Hematopoietic multipotent progenitor cell treated with erythropoietin and hydrocortisone succinate and interleukin-3 and kit ligand, for 17 days (in vitro differentiated cells): Measurements from ENCODE around the gene RIN2.
"Not testable (repeated sequence)": the region's sequence is repeated elsewhere in the genome, so short reads cannot be mapped to it uniquely, and the experiment has no call there.

ENCODE experiments used
- DNase-seq: peaks from one replicate; pipeline ENCODE4 v3.0.0-alpha.2; 2015; ENCODE audit warnings: low spot score

Gene RIN2

GRCh38 chr20:19787366-19787765, 29.3 kb downstream of the RIN2 start:
- no peak for DNase-seq

GRCh38 chr20:19789009-19789408, 31.0 kb downstream of the RIN2 start:
- no peak for DNase-seq

- DNase-seq, result no peak
Measured at GRCh38 chr20:19789446-19789845, 31.4 kb downstream of the RIN2 start.

GRCh38 chr20:19791887-19792286, 33.8 kb downstream of the RIN2 start:
- DNase-seq, result no peak

GRCh38 chr20:19793716-19794115, 35.7 kb downstream of the RIN2 start:
- no peak for DNase-seq

GRCh38 chr20:19794941-19795340, 36.9 kb downstream of the RIN2 start:
- DNase-seq, result no peak

GRCh38 chr20:19799325-19799724, 41.3 kb downstream of the RIN2 start:
- no peak for DNase-seq

- DNase-seq, result no peak
Measured at GRCh38 chr20:19802099-19802491, 44.0 kb downstream of the RIN2 start.

GRCh38 chr20:19802492-19803158, 44.6 kb downstream of the RIN2 start:
- no peak for DNase-seq

GRCh38 chr20:19806276-19806675, 48.2 kb downstream of the RIN2 start:
- DNase-seq, result not testable (repeated sequence)

- no peak for DNase-seq
Measured at GRCh38 chr20:19806806-19807190, 48.7 kb downstream of the RIN2 start.

GRCh38 chr20:19807191-19807945, 49.3 kb downstream of the RIN2 start:
- DNase-seq, result no peak
